GM23338 (cell line): ENCODE measurements around the gene ATXN7L1. TPM values are rescaled to one million over a fixed set of nuclear protein-coding genes. Genes with fewer than 3 reads are reported as not detected.
A peak's percentile ranks its signal among the peaks of the same experiment; 100 is the strongest.

Experiments used
- ATAC-seq: fragments of 200-7000 bp; cut with Tn5 transposase; 3 replicates; pipeline ENCODE4 v1.9.1; 2020
- DNase-seq: peaks from one replicate; pipeline ENCODE4 v3.0.0-alpha.2; 2015; ENCODE audit warnings: low spot score
- H2AFZ ChIP-seq: fragments of 200-600 bp; sonication (generic); 2 replicates; pipeline ENCODE4 v1.8.0; 2016; ENCODE audit warnings: antibody characterized with exemption, mild to moderate bottlenecking, moderate library complexity
- H3F3A ChIP-seq: fragments of 200-600 bp; sonication (generic); replicated peaks from 2 replicates; pipeline ENCODE4 v1.8.0; 2017; ENCODE audit warnings: antibody characterized with exemption, mixed run types, low read depth
- H3K27ac ChIP-seq: fragments of 200-600 bp; sonication (generic); 2 replicates; pipeline ENCODE4 v1.6.1; 2016; ENCODE audit warnings: low read depth
- H3K27me3 ChIP-seq: fragments of 200-600 bp; sonication (generic); 2 replicates; pipeline ENCODE4 v1.8.0; 2016; ENCODE audit warnings: mild to moderate bottlenecking, mixed run types, moderate library complexity; ENCODE audit not compliant: insufficient read depth
- H3K36me3 ChIP-seq: fragments of 200-600 bp; sonication (generic); 2 replicates; pipeline ENCODE4 v1.8.0; 2016; ENCODE audit warnings: mild to moderate bottlenecking; ENCODE audit not compliant: insufficient read depth
- H3K4me1 ChIP-seq: fragments of 200-600 bp; sonication (generic); 2 replicates; pipeline ENCODE4 v1.8.0; 2016; ENCODE audit warnings: mild to moderate bottlenecking, moderate library complexity; ENCODE audit not compliant: insufficient read depth
- H3K4me2 ChIP-seq: fragments of 200-600 bp; sonication (generic); 2 replicates; pipeline ENCODE4 v1.7.1; 2017; ENCODE audit warnings: mixed run types
- H3K4me3 ChIP-seq: fragments of 200-600 bp; sonication (generic); 2 replicates; pipeline ENCODE4 v1.6.1; 2016; ENCODE audit warnings: mixed run types
- H3K79me2 ChIP-seq: fragments of 200-600 bp; sonication (generic); replicated peaks from 2 replicates; pipeline ENCODE4 v1.8.0; 2017; ENCODE audit warnings: mild to moderate bottlenecking; ENCODE audit not compliant: insufficient read depth
- H3K9me2 ChIP-seq: fragments of 200-600 bp; sonication (generic); 2 replicates; pipeline ENCODE4 v1.8.0; 2017; ENCODE audit not compliant: insufficient read depth
- H4K20me1 ChIP-seq: fragments of 200-600 bp; sonication (generic); replicated peaks from 2 replicates; pipeline ENCODE4 v1.8.0; 2017; ENCODE audit warnings: mild to moderate bottlenecking; ENCODE audit not compliant: insufficient read depth
- H3K27ac Mint-ChIP-seq: 2 replicates; pipeline ENCODE4 v1.8.0; 2020; ENCODE audit warnings: inconsistent platforms, mild to moderate bottlenecking, moderate library complexity, mixed read lengths
- H3K27me3 Mint-ChIP-seq: 3 replicates; pipeline ENCODE4 v1.8.0; 2022; ENCODE audit warnings: low read depth, mild to moderate bottlenecking, moderate library complexity, mixed read lengths, inconsistent platforms; ENCODE audit not compliant: insufficient read depth, poor library complexity
- H3K36me3 Mint-ChIP-seq: 3 replicates; pipeline ENCODE4 v1.8.0; 2021; ENCODE audit warnings: low read depth, mild to moderate bottlenecking, inconsistent platforms, moderate library complexity, mixed read lengths
- H3K4me1 Mint-ChIP-seq: 3 replicates; pipeline ENCODE4 v1.8.0; 2020; ENCODE audit warnings: mild to moderate bottlenecking, inconsistent platforms, mixed read lengths
- H3K4me3 Mint-ChIP-seq: 3 replicates; pipeline ENCODE4 v1.8.0; 2021; ENCODE audit warnings: moderate library complexity, mild to moderate bottlenecking, inconsistent platforms, mixed read lengths
- H3K9me3 Mint-ChIP-seq: 3 replicates; pipeline ENCODE4 v1.8.0; 2020; ENCODE audit warnings: moderate library complexity, mild to moderate bottlenecking, inconsistent platforms, mixed read lengths
- EZH2 ChIP-seq: fragments of 200-600 bp; sonication (generic); IDR thresholded peaks from one replicate; pipeline ENCODE4 v1.8.0; 2017; ENCODE audit warnings: antibody characterized with exemption, mild to moderate bottlenecking, low read depth; ENCODE audit not compliant: unreplicated experiment
- NANOG ChIP-seq: IDR thresholded peaks from 2 replicates; pipeline ENCODE4 v1.6.1; 2016; ENCODE audit warnings: antibody characterized with exemption, borderline replicate concordance
- POLR2AphosphoS5 ChIP-seq: IDR thresholded peaks from 2 replicates; pipeline ENCODE4 v1.6.1; 2016; ENCODE audit warnings: antibody characterized with exemption, low read depth
- ZNF114 ChIP-seq: fragments of 250-450 bp; sonication (Bioruptor Pico); IDR thresholded peaks from 2 replicates; pipeline ENCODE4 v1.5.0; 2020; ENCODE audit warnings: mild to moderate bottlenecking, moderate library complexity
- polyA plus RNA-seq: library from polyadenylated mRNA; unstranded; fragments of >200 nt; fragmentation: Nextera tagmentation; extraction: Ambion mirVana; gene quantifications from 2 replicates; pipeline ENCODE4 v1.2.1, GENCODE V29; 2016
- total RNA-seq: library from RNA; depleted of rRNA; stranded (reverse); fragments of >200 nt; shearing (Covaris generic); gene quantifications from 2 replicates; pipeline ENCODE4 v1.2.3, GENCODE V29; 2014
- TF ChIP-seq, protein P1 (sequence below), 2 experiments: fragments of 200-600 bp in 1 of 2; sonication (generic) in 1 of 2; conservative IDR thresholded peaks; 2 replicates each; pipeline versions ENCODE4 v1.5.1 to v1.6.1; 2016 to 2017; ENCODE audit warnings: antibody characterized with exemption in 2 of 2, low read depth in 2 of 2, mild to moderate bottlenecking in 2 of 2, moderate library complexity in 1 of 2
- TF ChIP-seq, protein P2 (sequence below): fragments of 250-450 bp; sonication (Bioruptor Pico); IDR thresholded peaks from 2 replicates; pipeline ENCODE4 v1.5.0; 2020; ENCODE audit warnings: mild to moderate bottlenecking, moderate library complexity

The ATXN7L1 gene
- total and polyA plus RNA-seq, 2 experiments from 2014 or later = 22.8 to 29.8 TPM

- no peak overlapping the region for H3K4me2 ChIP-seq
- no peak for ATAC-seq
- peaks cover 12% of the 10 kb centered on the region for H3K79me2 ChIP-seq
- H3K9me3 Mint-ChIP-seq = peaks cover 15% of the 10 kb centered on the region
- H3K4me1 ChIP-seq = peaks cover 9% of the 10 kb centered on the region; the same call in 1 of the 2 replicates
- peaks cover 22% of the 10 kb centered on the region for H3K4me1 Mint-ChIP-seq
- H4K20me1 ChIP-seq = 0 out of 2 replicates have a peak, but pooled peaks cover 8% of the 10 kb centered on the region
- H3K27me3 ChIP-seq = no peaks in the 10 kb centered on the region
- peaks cover 98% of the 10 kb centered on the region for H3K36me3 Mint-ChIP-seq
- H2AFZ ChIP-seq = no peak overlapping the region
- peaks cover 7% of the 10 kb centered on the region; the same call in 1 of the 2 replicates for H3F3A ChIP-seq
- H3K27ac ChIP-seq = peak overlapping the region; percentile 66
- H3K4me3 Mint-ChIP-seq = no peak overlapping the region
- no peak for DNase-seq
- peak overlapping the region; percentile 56 for H3K27ac Mint-ChIP-seq
- H3K36me3 ChIP-seq = peaks cover 29% of the 10 kb centered on the region
- H3K9me2 ChIP-seq = no peaks in the 10 kb centered on the region
- TF ChIP-seq, protein P1, sequence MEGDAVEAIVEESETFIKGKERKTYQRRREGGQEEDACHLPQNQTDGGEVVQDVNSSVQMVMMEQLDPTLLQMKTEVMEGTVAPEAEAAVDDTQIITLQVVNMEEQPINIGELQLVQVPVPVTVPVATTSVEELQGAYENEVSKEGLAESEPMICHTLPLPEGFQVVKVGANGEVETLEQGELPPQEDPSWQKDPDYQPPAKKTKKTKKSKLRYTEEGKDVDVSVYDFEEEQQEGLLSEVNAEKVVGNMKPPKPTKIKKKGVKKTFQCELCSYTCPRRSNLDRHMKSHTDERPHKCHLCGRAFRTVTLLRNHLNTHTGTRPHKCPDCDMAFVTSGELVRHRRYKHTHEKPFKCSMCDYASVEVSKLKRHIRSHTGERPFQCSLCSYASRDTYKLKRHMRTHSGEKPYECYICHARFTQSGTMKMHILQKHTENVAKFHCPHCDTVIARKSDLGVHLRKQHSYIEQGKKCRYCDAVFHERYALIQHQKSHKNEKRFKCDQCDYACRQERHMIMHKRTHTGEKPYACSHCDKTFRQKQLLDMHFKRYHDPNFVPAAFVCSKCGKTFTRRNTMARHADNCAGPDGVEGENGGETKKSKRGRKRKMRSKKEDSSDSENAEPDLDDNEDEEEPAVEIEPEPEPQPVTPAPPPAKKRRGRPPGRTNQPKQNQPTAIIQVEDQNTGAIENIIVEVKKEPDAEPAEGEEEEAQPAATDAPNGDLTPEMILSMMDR (conservative IDR thresholded peaks at IDR 0.05; ENCODE audit: low read depth in 2 of 2) = no peak
- peaks cover 2% of the 10 kb centered on the region for H3K27me3 Mint-ChIP-seq
- no peak overlapping the region for H3K4me3 ChIP-seq
These were observed 254.2 kb downstream of the ATXN7L1 start for GRCh38 chr7:105622106-105622731.

- peaks cover 25% of the 10 kb centered on the region for H3K36me3 ChIP-seq
- Mint-ChIP-seq H3K27ac (peak overlapping the region; percentile 29), H3K4me3 (no peak overlapping the region), H3K9me3 (peaks cover 11% of the 10 kb centered on the region), H3K4me1 (peaks cover 22% of the 10 kb centered on the region), H3K27me3 (peaks cover 2% of the 10 kb centered on the region), H3K36me3 (peaks cover 98% of the 10 kb centered on the region)
- no peaks in the 10 kb centered on the region for H3K27me3 ChIP-seq
- no peak for ATAC-seq
- H3K4me1 ChIP-seq = peaks cover 9% of the 10 kb centered on the region; the same call in 1 of the 2 replicates
- H2AFZ ChIP-seq = no peak overlapping the region
- no peak for DNase-seq
- peaks cover 10% of the 10 kb centered on the region for H3K79me2 ChIP-seq
- no peak overlapping the region for H3K4me3 ChIP-seq
- no peaks in the 10 kb centered on the region for H3K9me2 ChIP-seq
- peak overlapping the region; percentile 66; the same call in 1 of the 2 replicates for H3K27ac ChIP-seq
- no peak overlapping the region for H3K4me2 ChIP-seq
- peaks cover 8% of the 10 kb centered on the region; the same call in 1 of the 2 replicates for H3F3A ChIP-seq
- H4K20me1 ChIP-seq = 0 out of 2 replicates have a peak, but pooled peaks cover 8% of the 10 kb centered on the region
- TF ChIP-seq, protein P1 (conservative IDR thresholded peaks at IDR 0.05; ENCODE audit: low read depth in 2 of 2) = no peak
- TF ChIP-seq NANOG = no peak
- no peak for TF ChIP-seq ZNF114 (CRISPR knock-in tag)
- TF ChIP-seq, protein P2, sequence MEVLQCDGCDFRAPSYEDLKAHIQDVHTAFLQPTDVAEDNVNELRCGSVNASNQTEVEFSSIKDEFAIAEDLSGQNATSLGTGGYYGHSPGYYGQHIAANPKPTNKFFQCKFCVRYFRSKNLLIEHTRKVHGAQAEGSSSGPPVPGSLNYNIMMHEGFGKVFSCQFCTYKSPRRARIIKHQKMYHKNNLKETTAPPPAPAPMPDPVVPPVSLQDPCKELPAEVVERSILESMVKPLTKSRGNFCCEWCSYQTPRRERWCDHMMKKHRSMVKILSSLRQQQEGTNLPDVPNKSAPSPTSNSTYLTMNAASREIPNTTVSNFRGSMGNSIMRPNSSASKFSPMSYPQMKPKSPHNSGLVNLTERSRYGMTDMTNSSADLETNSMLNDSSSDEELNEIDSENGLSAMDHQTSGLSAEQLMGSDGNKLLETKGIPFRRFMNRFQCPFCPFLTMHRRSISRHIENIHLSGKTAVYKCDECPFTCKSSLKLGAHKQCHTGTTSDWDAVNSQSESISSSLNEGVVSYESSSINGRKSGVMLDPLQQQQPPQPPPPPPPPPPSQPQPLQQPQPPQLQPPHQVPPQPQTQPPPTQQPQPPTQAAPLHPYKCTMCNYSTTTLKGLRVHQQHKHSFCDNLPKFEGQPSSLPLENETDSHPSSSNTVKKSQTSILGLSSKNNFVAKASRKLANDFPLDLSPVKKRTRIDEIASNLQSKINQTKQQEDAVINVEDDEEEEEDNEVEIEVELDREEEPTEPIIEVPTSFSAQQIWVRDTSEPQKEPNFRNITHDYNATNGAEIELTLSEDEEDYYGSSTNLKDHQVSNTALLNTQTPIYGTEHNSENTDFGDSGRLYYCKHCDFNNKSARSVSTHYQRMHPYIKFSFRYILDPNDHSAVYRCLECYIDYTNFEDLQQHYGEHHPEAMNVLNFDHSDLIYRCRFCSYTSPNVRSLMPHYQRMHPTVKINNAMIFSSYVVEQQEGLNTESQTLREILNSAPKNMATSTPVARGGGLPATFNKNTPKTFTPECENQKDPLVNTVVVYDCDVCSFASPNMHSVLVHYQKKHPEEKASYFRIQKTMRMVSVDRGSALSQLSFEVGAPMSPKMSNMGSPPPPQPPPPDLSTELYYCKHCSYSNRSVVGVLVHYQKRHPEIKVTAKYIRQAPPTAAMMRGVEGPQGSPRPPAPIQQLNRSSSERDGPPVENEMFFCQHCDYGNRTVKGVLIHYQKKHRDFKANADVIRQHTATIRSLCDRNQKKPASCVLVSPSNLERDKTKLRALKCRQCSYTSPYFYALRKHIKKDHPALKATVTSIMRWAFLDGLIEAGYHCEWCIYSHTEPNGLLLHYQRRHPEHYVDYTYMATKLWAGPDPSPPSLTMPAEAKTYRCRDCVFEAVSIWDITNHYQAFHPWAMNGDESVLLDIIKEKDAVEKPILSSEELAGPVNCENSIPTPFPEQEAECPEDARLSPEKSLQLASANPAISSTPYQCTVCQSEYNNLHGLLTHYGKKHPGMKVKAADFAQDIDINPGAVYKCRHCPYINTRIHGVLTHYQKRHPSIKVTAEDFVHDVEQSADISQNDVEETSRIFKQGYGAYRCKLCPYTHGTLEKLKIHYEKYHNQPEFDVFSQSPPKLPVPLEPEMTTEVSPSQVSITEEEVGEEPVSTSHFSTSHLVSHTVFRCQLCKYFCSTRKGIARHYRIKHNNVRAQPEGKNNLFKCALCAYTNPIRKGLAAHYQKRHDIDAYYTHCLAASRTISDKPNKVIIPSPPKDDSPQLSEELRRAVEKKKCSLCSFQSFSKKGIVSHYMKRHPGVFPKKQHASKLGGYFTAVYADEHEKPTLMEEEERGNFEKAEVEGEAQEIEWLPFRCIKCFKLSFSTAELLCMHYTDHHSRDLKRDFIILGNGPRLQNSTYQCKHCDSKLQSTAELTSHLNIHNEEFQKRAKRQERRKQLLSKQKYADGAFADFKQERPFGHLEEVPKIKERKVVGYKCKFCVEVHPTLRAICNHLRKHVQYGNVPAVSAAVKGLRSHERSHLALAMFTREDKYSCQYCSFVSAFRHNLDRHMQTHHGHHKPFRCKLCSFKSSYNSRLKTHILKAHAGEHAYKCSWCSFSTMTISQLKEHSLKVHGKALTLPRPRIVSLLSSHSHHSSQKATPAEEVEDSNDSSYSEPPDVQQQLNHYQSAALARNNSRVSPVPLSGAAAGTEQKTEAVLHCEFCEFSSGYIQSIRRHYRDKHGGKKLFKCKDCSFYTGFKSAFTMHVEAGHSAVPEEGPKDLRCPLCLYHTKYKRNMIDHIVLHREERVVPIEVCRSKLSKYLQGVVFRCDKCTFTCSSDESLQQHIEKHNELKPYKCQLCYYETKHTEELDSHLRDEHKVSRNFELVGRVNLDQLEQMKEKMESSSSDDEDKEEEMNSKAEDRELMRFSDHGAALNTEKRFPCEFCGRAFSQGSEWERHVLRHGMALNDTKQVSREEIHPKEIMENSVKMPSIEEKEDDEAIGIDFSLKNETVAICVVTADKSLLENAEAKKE (CRISPR knock-in tag) = no peak
- TF ChIP-seq EZH2 = no peak
- TF ChIP-seq POLR2AphosphoS5 = no peak
These were observed 254.8 kb downstream of the ATXN7L1 start for GRCh38 chr7:105621617-105622016.
